ENCODE data around the gene HHATL.

HHATL gene

GRCh38 chr3:42689421-42690014 lies 13.1 kb downstream of the HHATL start:
- Histone ChIP-seq H3K27ac (ENCODE audit: low read depth in 2 of 2, low read length in 2 of 2) (no peak overlapping the region), H3K4me3 (ENCODE audit: low read length in 2 of 2) (no peak overlapping the region), H3K4me1 (ENCODE audit: control insufficient read depth in 2 of 2, insufficient read depth in 2 of 2, low read length in 2 of 2) (no peaks in the 10 kb centered on the region), H3K9ac (ENCODE audit: low read depth in 1 of 2, low read length in 2 of 2) (no peak overlapping the region), H3K9me3 (ENCODE audit: control insufficient read depth in 2 of 2, low read length in 2 of 2) (no peaks in the 10 kb centered on the region), H3K36me3 (ENCODE audit: control insufficient read depth in 2 of 2, insufficient read depth in 2 of 2, low read length in 2 of 2) (no peaks in the 10 kb centered on the region), H3K27me3 (ENCODE audit: control insufficient read depth in 2 of 2, insufficient read depth in 2 of 2, low read length in 2 of 2) (no peaks in the 10 kb centered on the region)

GRCh38 chr3:42688487-42689420 lies 13.8 kb downstream of the HHATL start:
- Histone ChIP-seq H3K27me3 (ENCODE audit: control insufficient read depth in 2 of 2, insufficient read depth in 2 of 2, low read length in 2 of 2) (no peaks in the 10 kb centered on the region), H3K4me1 (ENCODE audit: control insufficient read depth in 2 of 2, insufficient read depth in 2 of 2, low read length in 2 of 2) (no peaks in the 10 kb centered on the region), H3K36me3 (ENCODE audit: control insufficient read depth in 2 of 2, insufficient read depth in 2 of 2, low read length in 2 of 2) (no peaks in the 10 kb centered on the region), H3K27ac (ENCODE audit: low read depth in 2 of 2, low read length in 2 of 2) (no peak overlapping the region), H3K9ac (ENCODE audit: low read depth in 1 of 2, low read length in 2 of 2) (no peak overlapping the region), H3K9me3 (ENCODE audit: control insufficient read depth in 2 of 2, low read length in 2 of 2) (no peaks in the 10 kb centered on the region), H3K4me3 (ENCODE audit: low read length in 2 of 2) (no peak overlapping the region)

- Histone ChIP-seq H3K27ac (ENCODE audit: low read depth in 2 of 2, low read length in 2 of 2) (no peak overlapping the region), H3K4me1 (ENCODE audit: control insufficient read depth in 2 of 2, insufficient read depth in 2 of 2, low read length in 2 of 2) (peaks cover 0 to 2% of the 10 kb centered on the region in 2 donors), H3K36me3 (ENCODE audit: control insufficient read depth in 2 of 2, insufficient read depth in 2 of 2, low read length in 2 of 2) (no peaks in the 10 kb centered on the region), H3K9me3 (ENCODE audit: control insufficient read depth in 2 of 2, low read length in 2 of 2) (no peaks in the 10 kb centered on the region), H3K9ac (ENCODE audit: low read depth in 1 of 2, low read length in 2 of 2) (no peak overlapping the region), H3K4me3 (ENCODE audit: low read length in 2 of 2) (no peak overlapping the region), H3K27me3 (ENCODE audit: control insufficient read depth in 2 of 2, insufficient read depth in 2 of 2, low read length in 2 of 2) (no peaks in the 10 kb centered on the region)
Observed at GRCh38 chr3:42688016-42688415, 14.6 kb downstream of the HHATL start.

GRCh38 chr3:42686832-42687650 lies 15.6 kb downstream of the HHATL start:
- no peak overlapping the region for H3K9ac ChIP-seq (ENCODE audit: low read depth in 1 of 2, low read length in 2 of 2)
- H3K27ac ChIP-seq (ENCODE audit: low read depth in 2 of 2, low read length in 2 of 2), result no peak overlapping the region
- no peaks in the 10 kb centered on the region for H3K9me3 ChIP-seq (ENCODE audit: control insufficient read depth in 2 of 2, low read length in 2 of 2)
- no peak overlapping the region for H3K4me3 ChIP-seq (ENCODE audit: low read length in 2 of 2)
- no peaks in the 10 kb centered on the region for H3K36me3 ChIP-seq (ENCODE audit: control insufficient read depth in 2 of 2, insufficient read depth in 2 of 2, low read length in 2 of 2)
- H3K27me3 ChIP-seq (ENCODE audit: control insufficient read depth in 2 of 2, insufficient read depth in 2 of 2, low read length in 2 of 2), result no peaks in the 10 kb centered on the region
- H3K4me1 ChIP-seq (ENCODE audit: control insufficient read depth in 2 of 2, insufficient read depth in 2 of 2, low read length in 2 of 2), result peaks cover 0 to 2% of the 10 kb centered on the region in 2 donors

GRCh38 chr3:42685891-42686820 lies 16.4 kb downstream of the HHATL start:
- Histone ChIP-seq H3K4me1 (ENCODE audit: control insufficient read depth in 2 of 2, insufficient read depth in 2 of 2, low read length in 2 of 2) (peaks cover 0 to 2% of the 10 kb centered on the region in 2 donors), H3K4me3 (ENCODE audit: low read length in 2 of 2) (no peak overlapping the region), H3K27me3 (ENCODE audit: control insufficient read depth in 2 of 2, insufficient read depth in 2 of 2, low read length in 2 of 2) (no peaks in the 10 kb centered on the region), H3K27ac (ENCODE audit: low read depth in 2 of 2, low read length in 2 of 2) (no peak overlapping the region), H3K9ac (ENCODE audit: low read depth in 1 of 2, low read length in 2 of 2) (no peak overlapping the region), H3K36me3 (ENCODE audit: control insufficient read depth in 2 of 2, insufficient read depth in 2 of 2, low read length in 2 of 2) (no peaks in the 10 kb centered on the region), H3K9me3 (ENCODE audit: control insufficient read depth in 2 of 2, low read length in 2 of 2) (no peaks in the 10 kb centered on the region)

- H3K27ac ChIP-seq (ENCODE audit: low read depth in 2 of 2, low read length in 2 of 2), result no peak within 1 kb of the TSS
- H3K36me3 ChIP-seq (ENCODE audit: control insufficient read depth in 2 of 2, insufficient read depth in 2 of 2, low read length in 2 of 2), result no peaks in the 10 kb centered on the region
- no peaks in the 10 kb centered on the region for H3K27me3 ChIP-seq (ENCODE audit: control insufficient read depth in 2 of 2, insufficient read depth in 2 of 2, low read length in 2 of 2)
- no peak within 1 kb of the TSS for H3K9ac ChIP-seq (ENCODE audit: low read depth in 1 of 2, low read length in 2 of 2)
- H3K4me3 ChIP-seq (ENCODE audit: low read length in 2 of 2), result no peak within 1 kb of the TSS
- peaks cover 0 to 2% of the 10 kb centered on the region in 2 donors for H3K4me1 ChIP-seq (ENCODE audit: control insufficient read depth in 2 of 2, insufficient read depth in 2 of 2, low read length in 2 of 2)
- no peaks in the 10 kb centered on the region for H3K9me3 ChIP-seq (ENCODE audit: control insufficient read depth in 2 of 2, low read length in 2 of 2)
Observed at GRCh38 chr3:42685363-42685881, 17.2 kb downstream of the HHATL start, which contains the start of gene KLHL40. TSS of gene KLHL40 (plus strand) at chr3:42685537. CDS start at chr3:42685619, 82 bp downstream.

GRCh38 chr3:42684632-42685362 lies 17.8 kb downstream of the HHATL start:
- Histone ChIP-seq H3K4me3 (ENCODE audit: low read length in 2 of 2) (no peak overlapping the region), H3K36me3 (ENCODE audit: control insufficient read depth in 2 of 2, insufficient read depth in 2 of 2, low read length in 2 of 2) (no peaks in the 10 kb centered on the region), H3K9ac (ENCODE audit: low read depth in 1 of 2, low read length in 2 of 2) (no peak overlapping the region), H3K27ac (ENCODE audit: low read depth in 2 of 2, low read length in 2 of 2) (no peak overlapping the region), H3K27me3 (ENCODE audit: control insufficient read depth in 2 of 2, insufficient read depth in 2 of 2, low read length in 2 of 2) (no peaks in the 10 kb centered on the region), H3K4me1 (ENCODE audit: control insufficient read depth in 2 of 2, insufficient read depth in 2 of 2, low read length in 2 of 2) (peaks cover 0 to 2% of the 10 kb centered on the region in 2 donors), H3K9me3 (ENCODE audit: control insufficient read depth in 2 of 2, low read length in 2 of 2) (no peaks in the 10 kb centered on the region)

- H3K9ac ChIP-seq (ENCODE audit: low read depth in 1 of 2, low read length in 2 of 2), result no peak overlapping the region
- H3K27ac ChIP-seq (ENCODE audit: low read depth in 2 of 2, low read length in 2 of 2), result no peak overlapping the region
- H3K4me3 ChIP-seq (ENCODE audit: low read length in 2 of 2), result no peak overlapping the region
Observed at GRCh38 chr3:42683875-42684598, 18.6 kb downstream of the HHATL start.

More at GRCh38 chr3:42683875-42684598, 18.6 kb downstream of the HHATL start:
- H3K27me3 ChIP-seq (ENCODE audit: control insufficient read depth in 2 of 2, insufficient read depth in 2 of 2, low read length in 2 of 2), result no peaks in the 10 kb centered on the region
- peaks cover 0 to 2% of the 10 kb centered on the region in 2 donors for H3K4me1 ChIP-seq (ENCODE audit: control insufficient read depth in 2 of 2, insufficient read depth in 2 of 2, low read length in 2 of 2)
- H3K9me3 ChIP-seq (ENCODE audit: control insufficient read depth in 2 of 2, low read length in 2 of 2), result no peaks in the 10 kb centered on the region
- H3K36me3 ChIP-seq (ENCODE audit: control insufficient read depth in 2 of 2, insufficient read depth in 2 of 2, low read length in 2 of 2), result no peaks in the 10 kb centered on the region
